T-helper 2 cell treated with Interferon-gamma antibody and Interleukin-4, amounts not matched to agents 100 ng/mL and 5 ng/mL, for 36 hours (primary cell): ENCODE measurements around the gene LRRC55. TPM values are rescaled to one million over a fixed set of nuclear protein-coding genes. Genes with fewer than 3 reads are reported as not detected.

Experiments used
- intact Hi-C: fragments of 100-400 bp; cut with micrococcal nuclease; formaldehyde crosslinking; loops from one replicate; pipeline ENCODE4 v1.15.1; 2023
- total RNA-seq: library from RNA; stranded (reverse); gene quantifications from 2 replicates; pipeline ENCODE4 v1.2.3, GENCODE V29; 2022

Gene LRRC55
- total RNA-seq, 1 donor from 2014 or later = not detected

- intact Hi-C loops = no loop called here
Measured at GRCh38 chr11:57200917-57201316, 19.2 kb downstream of the LRRC55 start.

- intact Hi-C loops = no loop called here
Measured at GRCh38 chr11:57202281-57202680, 20.5 kb downstream of the LRRC55 start.

GRCh38 chr11:57203359-57203758 lies 21.6 kb downstream of the LRRC55 start:
- intact Hi-C loops = no loop called here

- intact Hi-C loops = no loop called here
Measured at GRCh38 chr11:57203882-57204480, 22.2 kb downstream of the LRRC55 start.

- intact Hi-C loops = no loop called here
Measured at GRCh38 chr11:57205041-57205641, 23.4 kb downstream of the LRRC55 start.

- intact Hi-C loops = no loop called here
Measured at GRCh38 chr11:57207168-57207567, 25.4 kb downstream of the LRRC55 start.

- intact Hi-C loops = no loop called here
Measured at GRCh38 chr11:57210781-57211180, 29.0 kb downstream of the LRRC55 start.

GRCh38 chr11:57213342-57214097 lies 31.8 kb downstream of the LRRC55 start:
- intact Hi-C loops = no loop called here

GRCh38 chr11:57214098-57214417 lies 32.3 kb downstream of the LRRC55 start:
- intact Hi-C loops = no loop called here

GRCh38 chr11:57214494-57214893 lies 32.7 kb downstream of the LRRC55 start:
- intact Hi-C loops = no loop called here

- intact Hi-C loops = no loop called here
Measured at GRCh38 chr11:57216463-57216862, 34.7 kb downstream of the LRRC55 start.

- intact Hi-C loops = no loop called here
Measured at GRCh38 chr11:57217053-57217452, 35.3 kb downstream of the LRRC55 start.

- intact Hi-C loops = no loop called here
Measured at GRCh38 chr11:57219021-57219627, 37.4 kb downstream of the LRRC55 start.

- intact Hi-C loops = no loop called here
Measured at GRCh38 chr11:57222239-57222638, 40.5 kb downstream of the LRRC55 start.

- intact Hi-C loops = no loop called here
Measured at GRCh38 chr11:57223601-57224000, 41.8 kb downstream of the LRRC55 start.

- intact Hi-C loops = no loop called here
Measured at GRCh38 chr11:57224128-57224527, 42.4 kb downstream of the LRRC55 start.

- intact Hi-C loops = no loop called here
Measured at GRCh38 chr11:57224537-57224936, 42.8 kb downstream of the LRRC55 start.

- intact Hi-C loops = no loop called here
Measured at GRCh38 chr11:57228600-57228999, 46.8 kb downstream of the LRRC55 start.

GRCh38 chr11:57230316-57230715 lies 48.6 kb downstream of the LRRC55 start:
- intact Hi-C loops = no loop called here

GRCh38 chr11:57230791-57231538 lies 49.2 kb downstream of the LRRC55 start:
- intact Hi-C loops = no loop called here

GRCh38 chr11:57231539-57232253 lies 49.9 kb downstream of the LRRC55 start:
- intact Hi-C loops = no loop called here
